HG03342 (cell line): ENCODE measurements around the gene FOXP4.

ENCODE experiments used
- ATAC-seq: cut with Tn5 transposase; IDR thresholded peaks from one replicate; pipeline ENCODE4 v1.9.1; 2021; ENCODE audit warnings: mild to moderate bottlenecking, moderate library complexity; ENCODE audit not compliant: unreplicated experiment

The FOXP4 gene

GRCh38 chr6:41561931-41562911, 16.0 kb downstream of the FOXP4 start:
- ATAC-seq, result no peak

GRCh38 chr6:41563060-41563776, 17.0 kb downstream of the FOXP4 start:
- ATAC-seq, result no peak

GRCh38 chr6:41564448-41565142, 18.4 kb downstream of the FOXP4 start:
- no peak for ATAC-seq

GRCh38 chr6:41565701-41566100, 19.5 kb downstream of the FOXP4 start:
- ATAC-seq, result no peak

GRCh38 chr6:41566961-41567360, 20.8 kb downstream of the FOXP4 start:
- no peak for ATAC-seq

- no peak for ATAC-seq
Measured at GRCh38 chr6:41567684-41568083, 21.5 kb downstream of the FOXP4 start.

GRCh38 chr6:41568202-41568584, 22.0 kb downstream of the FOXP4 start:
- no peak for ATAC-seq

GRCh38 chr6:41568585-41569384, 22.6 kb downstream of the FOXP4 start:
- ATAC-seq, result no peak

- no peak for ATAC-seq
Measured at GRCh38 chr6:41570259-41570615, 24.1 kb downstream of the FOXP4 start.

GRCh38 chr6:41571021-41571780, 25.0 kb downstream of the FOXP4 start:
- ATAC-seq, result no peak

GRCh38 chr6:41572613-41573012, 26.4 kb downstream of the FOXP4 start:
- no peak for ATAC-seq

- no peak for ATAC-seq
Measured at GRCh38 chr6:41573276-41573675, 27.1 kb downstream of the FOXP4 start.

GRCh38 chr6:41573985-41574384, 27.8 kb downstream of the FOXP4 start:
- no peak for ATAC-seq

- ATAC-seq, result no peak
Measured at GRCh38 chr6:41575598-41575997, 29.4 kb downstream of the FOXP4 start.

- no peak for ATAC-seq
Measured at GRCh38 chr6:41576667-41577066, 30.5 kb downstream of the FOXP4 start.

GRCh38 chr6:41577356-41578216, 31.4 kb downstream of the FOXP4 start:
- ATAC-seq, result no peak

- ATAC-seq, result no peak
Measured at GRCh38 chr6:41578217-41579087, 32.3 kb downstream of the FOXP4 start.

- ATAC-seq, result no peak
Measured at GRCh38 chr6:41579088-41579610, 33.0 kb downstream of the FOXP4 start.
